ENCODE measurements around the gene POU2AF2. TPM values are rescaled to one million over a fixed set of nuclear protein-coding genes. Genes with fewer than 3 reads are reported as not detected.
A peak's percentile ranks its signal among the peaks of the same experiment; 100 is the strongest.

The POU2AF2 gene
- total RNA-seq, 6 experiments from 2014 or later = not detected

DNA sequence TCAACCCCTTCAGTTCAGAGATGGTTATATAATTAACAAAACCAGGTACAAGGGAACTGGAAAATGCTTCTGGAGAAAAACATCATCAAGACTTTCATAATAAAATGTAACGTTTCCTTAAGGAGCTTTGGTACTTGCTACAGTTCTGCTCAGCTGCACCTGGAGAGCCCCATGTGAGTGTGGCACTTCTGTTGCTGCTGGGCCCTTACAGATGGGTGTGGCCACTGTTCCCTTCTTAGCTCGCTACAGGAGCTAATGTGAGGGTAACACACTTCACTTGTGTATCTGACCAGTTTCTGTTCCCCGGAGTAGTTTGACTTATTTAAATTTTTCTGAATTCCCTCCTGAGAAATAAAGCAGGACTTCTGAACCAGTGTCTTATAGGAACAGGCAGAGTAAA lies 56.8 kb downstream of the POU2AF2 start:
- 16% methylated on average over 2 of the region's 3 CpGs for WGBS (ENCODE audit: insufficient coverage, low coverage, low lambda C conversion rate, missing lambda C conversion rate)
- H3K36me3 ChIP-seq = no peaks in the 10 kb centered on the region
- H3K4me3 ChIP-seq = no peak overlapping the region
- DNase-seq (no peak), ATAC-seq (no peak)
- no peak overlapping the region for H3K27ac ChIP-seq
- peaks cover 0 to 44% (median 21%) of the 10 kb centered on the region in 4 donors for H3K4me1 ChIP-seq
- intact Hi-C loops (cut with DNase I) = no loop called here
- TF ChIP-seq, protein P1, sequence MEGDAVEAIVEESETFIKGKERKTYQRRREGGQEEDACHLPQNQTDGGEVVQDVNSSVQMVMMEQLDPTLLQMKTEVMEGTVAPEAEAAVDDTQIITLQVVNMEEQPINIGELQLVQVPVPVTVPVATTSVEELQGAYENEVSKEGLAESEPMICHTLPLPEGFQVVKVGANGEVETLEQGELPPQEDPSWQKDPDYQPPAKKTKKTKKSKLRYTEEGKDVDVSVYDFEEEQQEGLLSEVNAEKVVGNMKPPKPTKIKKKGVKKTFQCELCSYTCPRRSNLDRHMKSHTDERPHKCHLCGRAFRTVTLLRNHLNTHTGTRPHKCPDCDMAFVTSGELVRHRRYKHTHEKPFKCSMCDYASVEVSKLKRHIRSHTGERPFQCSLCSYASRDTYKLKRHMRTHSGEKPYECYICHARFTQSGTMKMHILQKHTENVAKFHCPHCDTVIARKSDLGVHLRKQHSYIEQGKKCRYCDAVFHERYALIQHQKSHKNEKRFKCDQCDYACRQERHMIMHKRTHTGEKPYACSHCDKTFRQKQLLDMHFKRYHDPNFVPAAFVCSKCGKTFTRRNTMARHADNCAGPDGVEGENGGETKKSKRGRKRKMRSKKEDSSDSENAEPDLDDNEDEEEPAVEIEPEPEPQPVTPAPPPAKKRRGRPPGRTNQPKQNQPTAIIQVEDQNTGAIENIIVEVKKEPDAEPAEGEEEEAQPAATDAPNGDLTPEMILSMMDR (IDR thresholded peaks at IDR 0.05) = no peak
- no peak for TF ChIP-seq POLR2A (IDR thresholded peaks at IDR 0.05)
- H3K27me3 ChIP-seq = no peaks in the 10 kb centered on the region
- H3K9me3 ChIP-seq = no peaks in the 10 kb centered on the region

DNA sequence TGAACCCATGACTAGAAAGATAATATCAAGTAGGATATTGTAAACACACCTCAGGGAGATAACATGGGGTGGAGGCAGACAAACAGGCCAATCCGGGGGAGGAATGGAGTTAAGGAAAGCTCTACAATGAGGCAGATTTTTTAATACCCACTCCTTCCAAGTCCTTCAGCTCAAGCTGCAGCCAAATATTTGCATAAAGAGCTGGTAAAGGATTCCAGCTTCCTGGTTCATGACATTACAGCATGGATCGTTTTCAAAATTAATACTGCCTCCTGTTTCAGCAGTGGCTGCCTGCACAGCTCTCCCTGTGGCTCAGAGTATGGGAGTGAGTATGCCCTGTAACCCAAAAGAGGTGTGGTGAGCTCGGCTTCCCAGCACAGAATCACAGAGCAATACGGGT lies 57.9 kb downstream of the POU2AF2 start:
- ATAC-seq (peak; percentile 48 to 68 (median 68)), DNase-seq (peak in 2 of 3 donors; percentile 51 to 60)
- WGBS (ENCODE audit: insufficient coverage, low coverage, low lambda C conversion rate, missing lambda C conversion rate) = 20% methylated on average over 4 of the region's 4 CpGs
- no peak overlapping the region for H3K4me3 ChIP-seq
- no peaks in the 10 kb centered on the region for H3K9me3 ChIP-seq
- H3K36me3 ChIP-seq = no peaks in the 10 kb centered on the region
- intact Hi-C loops (cut with DNase I) = no loop called here
- TF ChIP-seq, protein P1 (IDR thresholded peaks at IDR 0.05) = no peak
- no peak for TF ChIP-seq POLR2A (IDR thresholded peaks at IDR 0.05)
- no peaks in the 10 kb centered on the region for H3K27me3 ChIP-seq
- H3K27ac ChIP-seq = peak overlapping the region in 1 of 3 donors; percentile 31
- H3K4me1 ChIP-seq = peaks cover 0 to 52% (median 23%) of the 10 kb centered on the region in 4 donors

DNA sequence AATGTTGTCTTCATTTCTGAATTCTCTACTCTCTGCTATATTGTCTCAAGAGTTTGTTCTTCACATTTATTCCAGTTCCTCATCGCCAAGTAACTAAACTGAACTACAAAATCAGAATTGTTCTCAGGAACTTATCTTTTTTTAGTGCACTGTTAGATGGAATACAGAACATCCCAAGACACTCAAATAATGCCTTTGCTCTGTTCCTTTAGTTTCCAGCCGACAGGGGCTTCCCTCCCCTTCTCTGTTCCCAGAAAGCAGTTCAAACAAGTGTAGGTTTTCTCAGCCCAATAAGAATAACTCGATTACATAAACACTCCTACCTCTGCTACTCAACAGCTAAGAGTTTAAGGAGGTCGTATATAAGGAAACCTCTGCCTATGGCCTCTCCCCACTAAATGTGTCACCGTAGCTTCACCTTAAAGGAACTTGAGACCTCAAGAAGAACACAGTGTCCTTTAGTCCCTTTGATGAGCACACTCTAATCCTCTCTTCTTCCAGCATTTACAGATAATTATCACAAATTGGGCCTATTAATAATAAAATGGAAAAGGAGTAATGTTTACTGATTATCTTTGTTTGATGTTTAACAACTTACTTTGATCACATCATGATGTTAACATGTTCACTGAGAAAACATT lies 59.8 kb downstream of the POU2AF2 start:
- Histone ChIP-seq H3K4me1 (peaks cover 0 to 49% (median 21%) of the 10 kb centered on the region in 4 donors), H3K27ac (no peak overlapping the region), H3K4me3 (no peak overlapping the region), H3K9me3 (no peaks in the 10 kb centered on the region), H3K27me3 (no peaks in the 10 kb centered on the region), H3K36me3 (no peaks in the 10 kb centered on the region)
- DNase-seq = no peak
- TF ChIP-seq, protein P1 (IDR thresholded peaks at IDR 0.05) = no peak
- TF ChIP-seq POLR2A (IDR thresholded peaks at IDR 0.05) = no peak
- intact Hi-C loops (cut with DNase I) = no loop called here
- no peak for ATAC-seq
- WGBS (ENCODE audit: insufficient coverage, low coverage, low lambda C conversion rate, missing lambda C conversion rate) = 84% methylated on average over 5 of the region's 5 CpGs

DNA sequence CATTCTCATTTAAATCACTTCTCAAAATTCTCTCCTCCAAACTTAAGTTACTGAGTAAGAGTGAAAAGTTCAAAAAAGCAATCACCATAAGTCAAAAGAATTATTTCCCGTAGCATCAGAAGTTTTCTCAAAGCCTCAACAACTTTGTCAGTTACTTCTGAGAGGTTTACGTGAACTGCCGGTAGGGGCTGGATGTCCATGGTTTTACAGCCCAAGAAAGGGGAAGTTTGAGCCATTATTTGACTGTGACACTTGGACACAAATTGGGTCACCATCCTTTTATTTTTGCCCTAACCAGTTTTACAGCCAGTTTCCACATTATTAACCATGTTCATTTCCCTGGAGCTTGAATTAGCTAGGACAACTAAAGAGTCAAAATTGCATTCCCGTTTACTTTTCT lies 60.4 kb downstream of the POU2AF2 start:
- Histone ChIP-seq H3K27ac (no peak overlapping the region), H3K4me3 (no peak overlapping the region), H3K36me3 (no peaks in the 10 kb centered on the region), H3K4me1 (peaks cover 0 to 43% (median 18%) of the 10 kb centered on the region in 4 donors), H3K27me3 (no peaks in the 10 kb centered on the region), H3K9me3 (no peaks in the 10 kb centered on the region)
- ATAC-seq (no peak), DNase-seq (no peak)
- TF ChIP-seq, protein P1 (IDR thresholded peaks at IDR 0.05) = no peak
- TF ChIP-seq POLR2A (IDR thresholded peaks at IDR 0.05) = no peak
- intact Hi-C loops (cut with DNase I) = no loop called here
- 82% methylated on average over 4 of the region's 4 CpGs for WGBS (ENCODE audit: insufficient coverage, low coverage, low lambda C conversion rate, missing lambda C conversion rate)
